Gastrocnemius medialis (tissue), 4 donors: ENCODE results near the gene ALOX15. TPM values are rescaled to one million over a fixed set of nuclear protein-coding genes. Genes with fewer than 3 reads are reported as not detected.

Experiments
- ATAC-seq, 2 donors: fragments of 150-250 bp; one replicate each; pipeline ENCODE4 v1.9.1; 2016
- DNase-seq, 2 donors: peaks; one replicate each; pipeline ENCODE4 v3.0.0-alpha.2; 2019
- H3K27ac ChIP-seq, 4 donors: fragments of 200-600 bp; sonication (generic); 1 replicate in 1 of 4; 2 replicates in 3 of 4; pipeline ENCODE4 v1.5.1; 2016 to 2018; ENCODE audit warnings: mild to moderate bottlenecking in 2 of 4, moderate library complexity in 1 of 4
- H3K27me3 ChIP-seq, 3 donors: fragments of 200-600 bp; sonication (generic) in 2 of 3; 1 replicate in 1 of 3; 2 replicates in 2 of 3; pipeline versions ENCODE4 v1.5.1 to v1.6.0; 2016 to 2019; ENCODE audit warnings: mild to moderate bottlenecking in 1 of 3, moderate library complexity in 1 of 3
- H3K36me3 ChIP-seq, 2 donors: fragments of 200-600 bp; sonication (generic) in 1 of 2; one replicate each; pipeline ENCODE4 v1.5.1; 2017 to 2018
- H3K4me1 ChIP-seq, 2 donors: fragments of 200-600 bp; sonication (generic) in 1 of 2; one replicate each; pipeline ENCODE4 v1.5.1; 2016 to 2017; ENCODE audit warnings: mild to moderate bottlenecking in 2 of 2
- H3K4me3 ChIP-seq, 4 donors: fragments of 200-600 bp; sonication (generic) in 3 of 4; 1 replicate in 1 of 4; 2 replicates in 3 of 4; pipeline ENCODE4 v1.5.1; 2016 to 2019; ENCODE audit warnings: mild to moderate bottlenecking in 2 of 4
- H3K9me3 ChIP-seq, 3 donors: fragments of 200-600 bp; sonication (generic) in 2 of 3; 1 replicate in 1 of 3; 2 replicates in 2 of 3; pipeline ENCODE4 v1.5.1; 2016 to 2019
- CTCF ChIP-seq, 5 experiments: fragments of 450-650 bp in 3 of 5; fragments of 200-600 bp in 2 of 5; sonication (generic) in 2 of 5; IDR thresholded peaks in 4 of 5; conservative IDR thresholded peaks in 1 of 5; 1 replicate in 4 of 5; 2 replicates in 1 of 5; pipeline ENCODE4 v1.5.1; 2016 to 2019; ENCODE audit warnings: antibody characterized with exemption in 5 of 5, mild to moderate bottlenecking in 3 of 5, moderate library complexity in 3 of 5
- POLR2A ChIP-seq, 2 donors: fragments of 450-650 bp; IDR thresholded peaks; one replicate each; pipeline ENCODE4 v1.6.1; 2017; ENCODE audit warnings: antibody characterized with exemption in 2 of 2, mild to moderate bottlenecking in 2 of 2, moderate library complexity in 2 of 2
- in situ Hi-C, 4 donors: fragments of 200-750 bp; cut with MboI; loops; one replicate each; pipeline versions ENCODE4 v1.15.0 to v1.8.0; 2017; ENCODE audit warnings: low sequenced_read_pairs in 4 of 4
- intact Hi-C: fragments of 100-400 bp; cut with DNase I; formaldehyde crosslinking; loops from one replicate; pipeline ENCODE4 v1.15.1; 2023; ENCODE audit warnings: low total_unique reads
- total RNA-seq, 4 donors: library from RNA; depleted of rRNA; stranded (reverse); fragments of >200 nt; gene quantifications; one replicate each; pipeline versions ENCODE4 v1.1.0 to v1.2.3, GENCODE V29; 2016

The ALOX15 gene
- total RNA-seq, 4 donors from 2014 or later: not detected

- TF ChIP-seq POLR2A (IDR thresholded peaks at IDR 0.05) (peak; percentile 72 to 83), CTCF (IDR thresholded peaks at IDR 0.05 in 4 of 5, conservative IDR thresholded peaks at IDR 0.05 in 1 of 5) (no peak)
- in situ Hi-C loops: no loop called here
- intact Hi-C loops: loop anchor here (2.0 kb wide), 1 partner anchor 15 kb away; no protein-coding TSS in a partner anchor
- Histone ChIP-seq H3K27me3 (no peaks in the 10 kb centered on the region), H3K9me3 (no peaks in the 10 kb centered on the region), H3K27ac (peak overlapping the region; percentile 90 to 100 (median 98)), H3K4me3 (peak overlapping the region; percentile 63 to 87 (median 73)), H3K4me1 (peaks cover 40 to 42% of the 10 kb centered on the region in 2 donors), H3K36me3 (peaks cover 0 to 3% of the 10 kb centered on the region in 2 donors)
- DNase-seq: peak; percentile 67
- peak; percentile 34 to 70 for ATAC-seq
Measured at GRCh38 chr17:4586043-4586442, 55.4 kb downstream of the ALOX15 start.

DNA sequence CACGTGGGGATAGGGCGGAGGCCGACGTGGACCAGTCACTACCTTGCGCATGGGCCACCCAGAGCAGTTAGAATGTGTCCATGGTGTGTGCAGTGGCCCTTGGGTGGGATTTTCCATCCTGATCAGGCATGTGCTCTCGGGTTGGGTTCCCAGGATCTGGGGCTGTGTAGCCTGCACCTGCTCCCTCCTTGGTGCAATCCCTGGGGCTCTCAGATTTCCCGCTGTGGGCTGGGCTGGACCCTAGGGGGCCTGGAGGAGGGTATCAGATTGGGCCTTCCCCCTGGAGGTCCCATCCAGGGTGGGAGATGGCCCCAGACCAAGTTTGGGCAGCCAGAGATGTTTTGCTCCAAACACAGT, 55.9 kb downstream of the ALOX15 start:
- H3K9me3 ChIP-seq: no peaks in the 10 kb centered on the region
- in situ Hi-C loops: no loop called here
- H3K27me3 ChIP-seq: no peaks in the 10 kb centered on the region
- TF ChIP-seq CTCF (IDR thresholded peaks at IDR 0.05 in 4 of 5, conservative IDR thresholded peaks at IDR 0.05 in 1 of 5): peak in 1 of 5 experiments; percentile 21
- peak in 1 of 2 donors; percentile 5 for TF ChIP-seq POLR2A (IDR thresholded peaks at IDR 0.05)
- peaks cover 36 to 38% of the 10 kb centered on the region in 2 donors for H3K4me1 ChIP-seq
- H3K27ac ChIP-seq: peak overlapping the region; percentile 90 to 100 (median 98)
- peak; percentile 54 to 55 for ATAC-seq
- peaks cover 0 to 3% of the 10 kb centered on the region in 2 donors for H3K36me3 ChIP-seq
- DNase-seq: peak; percentile 93 to 94
- intact Hi-C loops: no loop called here
- H3K4me3 ChIP-seq: peak overlapping the region; percentile 63 to 87 (median 73)

GRCh38 chr17:4584917-4585637, 56.4 kb downstream of the ALOX15 start:
- Histone ChIP-seq H3K9me3 (no peaks in the 10 kb centered on the region), H3K27me3 (no peaks in the 10 kb centered on the region), H3K4me1 (peaks cover 31 to 33% of the 10 kb centered on the region in 2 donors), H3K36me3 (peaks cover 0 to 3% of the 10 kb centered on the region in 2 donors), H3K4me3 (peak overlapping the region; percentile 63 to 87 (median 73)), H3K27ac (peak overlapping the region; percentile 90 to 100 (median 98))
- DNase-seq: no peak
- in situ Hi-C loops: no loop called here
- TF ChIP-seq POLR2A (IDR thresholded peaks at IDR 0.05) (peak; percentile 70 to 81), CTCF (IDR thresholded peaks at IDR 0.05 in 4 of 5, conservative IDR thresholded peaks at IDR 0.05 in 1 of 5) (no peak)
- intact Hi-C loops: loop anchor here (5.0 kb wide), 1 partner anchor 32 kb away; no protein-coding TSS in a partner anchor
- ATAC-seq: peak in 1 of 2 donors; percentile 8

GRCh38 chr17:4584101-4584916, 57.2 kb downstream of the ALOX15 start, which contains the start of gene SMTNL2:
Gene SMTNL2, plus strand, starts transcription at chr17:4584529. Its CDS starts 77 bp downstream, at chr17:4584606.
- intact Hi-C loops (loop anchor here (5.0 kb wide), 1 partner anchor 33 kb away; no protein-coding TSS in a partner anchor), in situ Hi-C loops (no loop called here)
- peak within 1 kb of the TSS; percentile 90 to 100 (median 98) for H3K27ac ChIP-seq
- no peaks in the 10 kb centered on the region for H3K9me3 ChIP-seq
- TF ChIP-seq POLR2A (IDR thresholded peaks at IDR 0.05) (peak; percentile 95 to 96), CTCF (IDR thresholded peaks at IDR 0.05 in 4 of 5, conservative IDR thresholded peaks at IDR 0.05 in 1 of 5) (peak in 2 of 5 experiments; percentile 11 to 15)
- H3K4me1 ChIP-seq: peaks cover 28 to 29% of the 10 kb centered on the region in 2 donors
- peaks cover 0 to 3% of the 10 kb centered on the region in 2 donors for H3K36me3 ChIP-seq
- peak; percentile 67 to 88 for DNase-seq
- H3K27me3 ChIP-seq: no peaks in the 10 kb centered on the region
- peak; percentile 31 to 52 for ATAC-seq
- H3K4me3 ChIP-seq: peak within 1 kb of the TSS; percentile 63 to 87 (median 73)
